ENCODE measurements around the gene CCDC136. TPM values are rescaled to one million over a fixed set of nuclear protein-coding genes. Genes with fewer than 3 reads are reported as not detected.
A peak's percentile ranks its signal among the peaks of the same experiment; 100 is the strongest.

Gene CCDC136
- total and polyA plus RNA-seq, 8 donors = 2.5 to 87.1 (median 49.5) TPM

- DNase-seq = peak in 1 of 4 donors; percentile 76
- no peak overlapping the region for H3K27ac ChIP-seq
These were observed 44.2 kb downstream of the CCDC136 start for GRCh38 chr7:128835790-128836641.

GRCh38 chr7:128836729-128837348 is 45.1 kb downstream of the CCDC136 start:
- DNase-seq (peak in 1 of 4 donors; percentile 65), ATAC-seq (no peak)
- H3K36me3 ChIP-seq = no peaks in the 10 kb centered on the region
- no peaks in the 10 kb centered on the region for H3K9me3 ChIP-seq
- no peak for TF ChIP-seq CTCF (IDR thresholded peaks at IDR 0.05)
- H3K27ac ChIP-seq = no peak overlapping the region
- intact Hi-C loops (cut with DNase I) = no loop called here
- peaks cover 0 to 24% of the 10 kb centered on the region in 2 donors for H3K27me3 ChIP-seq
- H3K4me3 ChIP-seq = no peak overlapping the region
- H3K4me1 ChIP-seq = peaks cover 5 to 8% of the 10 kb centered on the region in 2 donors

More at GRCh38 chr7:128835790-128836641, 44.2 kb downstream of the CCDC136 start:
- no peaks in the 10 kb centered on the region for H3K9me3 ChIP-seq
- peaks cover 5 to 16% of the 10 kb centered on the region in 2 donors for H3K4me1 ChIP-seq
- ATAC-seq = no peak
- intact Hi-C loops (cut with DNase I) = no loop called here
- H3K27me3 ChIP-seq = peaks cover 4 to 32% of the 10 kb centered on the region in 2 donors
- no peak for TF ChIP-seq CTCF (IDR thresholded peaks at IDR 0.05)
- no peak overlapping the region for H3K4me3 ChIP-seq
- no peaks in the 10 kb centered on the region for H3K36me3 ChIP-seq

GRCh38 chr7:128837521-128837921 is 45.8 kb downstream of the CCDC136 start:
- TF ChIP-seq CTCF (IDR thresholded peaks at IDR 0.05) = no peak
- H3K9me3 ChIP-seq = no peaks in the 10 kb centered on the region
- DNase-seq (peak in 1 of 4 donors; percentile 63), ATAC-seq (no peak)
- peaks cover 1 to 3% of the 10 kb centered on the region in 2 donors for H3K4me1 ChIP-seq
- H3K27me3 ChIP-seq = peaks cover 0 to 17% of the 10 kb centered on the region in 2 donors
- H3K4me3 ChIP-seq = no peak overlapping the region
- intact Hi-C loops (cut with DNase I) = no loop called here
- no peak overlapping the region for H3K27ac ChIP-seq
- H3K36me3 ChIP-seq = no peaks in the 10 kb centered on the region

- TF ChIP-seq CTCF (IDR thresholded peaks at IDR 0.05) = no peak
- Histone ChIP-seq H3K9me3 (no peaks in the 10 kb centered on the region), H3K36me3 (no peaks in the 10 kb centered on the region), H3K27me3 (peaks cover 0 to 9% of the 10 kb centered on the region in 2 donors), H3K4me1 (no peaks in the 10 kb centered on the region), H3K4me3 (no peak overlapping the region), H3K27ac (no peak overlapping the region)
- ATAC-seq = no peak
- intact Hi-C loops (cut with DNase I) = no loop called here
- peak in 1 of 4 donors; percentile 71 for DNase-seq
These were observed 46.5 kb downstream of the CCDC136 start for GRCh38 chr7:128838109-128838779.

Data from left lung (tissue), 10 donors.